NCI-H460 (cell line): ENCODE measurements around the gene PTPN14. TPM values are rescaled to one million over a fixed set of nuclear protein-coding genes. Genes with fewer than 3 reads are reported as not detected.

Experiments used
- DNase-seq: peaks from one replicate; pipeline ENCODE4 v3.0.0-alpha.2; 2016; ENCODE audit warnings: low read depth; ENCODE audit errors: extremely low read depth
- total RNA-seq: library from RNA; depleted of rRNA; stranded (reverse); fragments of >200 nt; shearing (Covaris generic); gene quantifications from 2 replicates; pipeline ENCODE4 v1.2.3, GENCODE V29; 2014

Gene PTPN14
- total RNA-seq, 1 experiment from 2014 or later: 58.3 TPM

GRCh38 chr1:214321705-214322453, 229.5 kb downstream of the PTPN14 start:
- DNase-seq: no peak

- no peak for DNase-seq
These were observed 231.5 kb downstream of the PTPN14 start for GRCh38 chr1:214319938-214320337.

- no peak for DNase-seq
These were observed 232.3 kb downstream of the PTPN14 start for GRCh38 chr1:214318956-214319736.

- no peak for DNase-seq
These were observed 233.0 kb downstream of the PTPN14 start for GRCh38 chr1:214318356-214318755.

GRCh38 chr1:214317734-214318133, 233.7 kb downstream of the PTPN14 start:
- no peak for DNase-seq

GRCh38 chr1:214317300-214317699, 234.1 kb downstream of the PTPN14 start:
- no peak for DNase-seq

- DNase-seq: no peak
These were observed 234.8 kb downstream of the PTPN14 start for GRCh38 chr1:214316593-214316992.

GRCh38 chr1:214314178-214314843, 237.1 kb downstream of the PTPN14 start:
- no peak for DNase-seq

- DNase-seq: no peak
These were observed 238.8 kb downstream of the PTPN14 start for GRCh38 chr1:214312530-214313051.

- DNase-seq: no peak
These were observed 240.4 kb downstream of the PTPN14 start for GRCh38 chr1:214310777-214311690.

- no peak for DNase-seq
These were observed 241.4 kb downstream of the PTPN14 start for GRCh38 chr1:214310010-214310409.

- DNase-seq: no peak
These were observed 245.1 kb downstream of the PTPN14 start for GRCh38 chr1:214306269-214306668.

- DNase-seq: no peak
These were observed 246.1 kb downstream of the PTPN14 start for GRCh38 chr1:214305164-214305751.

- no peak for DNase-seq
These were observed 248.1 kb downstream of the PTPN14 start for GRCh38 chr1:214303141-214303930.

- no peak for DNase-seq
These were observed 249.9 kb downstream of the PTPN14 start for GRCh38 chr1:214301526-214301925.

GRCh38 chr1:214300149-214300780, 251.1 kb downstream of the PTPN14 start:
- no peak for DNase-seq
